Measurements from ENCODE around the gene INSYN2B. TPM values are rescaled to one million over a fixed set of nuclear protein-coding genes. Genes with fewer than 3 reads are reported as not detected.

The INSYN2B gene
- polyA plus RNA-seq, 1 donor (not counting 4 experiments of a cell fraction or from before 2014, with no cell fraction given) = 0.16 TPM

- no peaks in the 10 kb centered on the region for H3K36me3 ChIP-seq (ENCODE audit: control insufficient read depth in 2 of 2, extremely low read depth in 1 of 2, insufficient read depth in 2 of 2, low read length in 2 of 2)
- H3K9me1 ChIP-seq (ENCODE audit: control insufficient read depth, extremely low read depth, insufficient read depth, low read length) = no peaks in the 10 kb centered on the region
- no peak for DNase-seq (ENCODE audit: low read depth, low spot score)
- no peaks in the 10 kb centered on the region for H4K20me1 ChIP-seq (ENCODE audit: control insufficient read depth, extremely low read depth, insufficient read depth, low read length)
- no peaks in the 10 kb centered on the region for H3K9me3 ChIP-seq (ENCODE audit: control insufficient read depth, low read depth, low read length)
- dilution Hi-C loops (cut with MboI; ENCODE audit: extremely low pct_ligation_motif_present, low sequenced_read_pairs) = no loop called here
- no peak overlapping the region for H3K27ac ChIP-seq (ENCODE audit: control insufficient read depth, insufficient read depth, low read length)
- TF ChIP-seq EZH2 (IDR thresholded peaks at IDR 0.05; ENCODE audit: low read length) (no peak), CTCF (optimal IDR thresholded peaks at IDR 0.05 in 1 of 3, IDR thresholded peaks at IDR 0.05 in 1 of 3, conservative IDR thresholded peaks at IDR 0.05 in 1 of 3; ENCODE audit: extremely low read depth in 1 of 3, insufficient read depth in 2 of 3, low read length in 3 of 3) (no peak)
- H2AFZ ChIP-seq (ENCODE audit: control insufficient read depth, low read length) = no peak overlapping the region
- H3K9ac ChIP-seq (ENCODE audit: control insufficient read depth, extremely low read depth, insufficient read depth, low read length) = no peak overlapping the region
- no peak overlapping the region for H3K4me3 ChIP-seq (ENCODE audit: control insufficient read depth in 2 of 3, extremely low read depth in 1 of 3, insufficient read depth in 2 of 3, low read depth in 1 of 3, low read length in 3 of 3)
- no peaks in the 10 kb centered on the region for H3K79me2 ChIP-seq (ENCODE audit: control insufficient read depth, insufficient read depth, low read length)
- no peak overlapping the region for H3K4me2 ChIP-seq (ENCODE audit: control insufficient read depth, extremely low read depth, insufficient read depth, low read depth, low read length)
- no peak for FAIRE-seq
- no peaks in the 10 kb centered on the region for H3K27me3 ChIP-seq (ENCODE audit: control insufficient read depth, extremely low read depth, insufficient read depth, low read length)
- no peaks in the 10 kb centered on the region for H3K4me1 ChIP-seq (ENCODE audit: control insufficient read depth, extremely low read depth, insufficient read depth, low read length)
These were observed 82.8 kb downstream of the INSYN2B start for GRCh38 chr5:169897481-169897880.

- Histone ChIP-seq H3K4me1 (ENCODE audit: control insufficient read depth, extremely low read depth, insufficient read depth, low read length) (no peaks in the 10 kb centered on the region), H4K20me1 (ENCODE audit: control insufficient read depth, extremely low read depth, insufficient read depth, low read length) (no peaks in the 10 kb centered on the region), H3K79me2 (ENCODE audit: control insufficient read depth, insufficient read depth, low read length) (no peaks in the 10 kb centered on the region), H3K36me3 (ENCODE audit: control insufficient read depth in 2 of 2, extremely low read depth in 1 of 2, insufficient read depth in 2 of 2, low read length in 2 of 2) (no peaks in the 10 kb centered on the region), H3K9me3 (ENCODE audit: control insufficient read depth, low read depth, low read length) (no peaks in the 10 kb centered on the region), H3K9ac (ENCODE audit: control insufficient read depth, extremely low read depth, insufficient read depth, low read length) (no peak overlapping the region), H3K4me2 (ENCODE audit: control insufficient read depth, extremely low read depth, insufficient read depth, low read depth, low read length) (no peak overlapping the region), H3K4me3 (ENCODE audit: control insufficient read depth in 2 of 3, extremely low read depth in 1 of 3, insufficient read depth in 2 of 3, low read depth in 1 of 3, low read length in 3 of 3) (no peak overlapping the region), H3K27ac (ENCODE audit: control insufficient read depth, insufficient read depth, low read length) (no peak overlapping the region), H2AFZ (ENCODE audit: control insufficient read depth, low read length) (no peak overlapping the region), H3K27me3 (ENCODE audit: control insufficient read depth, extremely low read depth, insufficient read depth, low read length) (no peaks in the 10 kb centered on the region), H3K9me1 (ENCODE audit: control insufficient read depth, extremely low read depth, insufficient read depth, low read length) (no peaks in the 10 kb centered on the region)
- DNase-seq (ENCODE audit: low read depth, low spot score) (no peak), FAIRE-seq (no peak)
- TF ChIP-seq EZH2 (IDR thresholded peaks at IDR 0.05; ENCODE audit: low read length) (no peak), CTCF (optimal IDR thresholded peaks at IDR 0.05 in 1 of 3, IDR thresholded peaks at IDR 0.05 in 1 of 3, conservative IDR thresholded peaks at IDR 0.05 in 1 of 3; ENCODE audit: extremely low read depth in 1 of 3, insufficient read depth in 2 of 3, low read length in 3 of 3) (no peak)
- dilution Hi-C loops (cut with MboI; ENCODE audit: extremely low pct_ligation_motif_present, low sequenced_read_pairs) = no loop called here
These were observed 84.4 kb downstream of the INSYN2B start for GRCh38 chr5:169895926-169896325.
